ENCODE data around the gene CRNKL1.

GRCh38 chr20:20010639-20011500 is 41.4 kb downstream of the CRNKL1 start:
- TF ChIP-seq POLR2A (IDR thresholded peaks at IDR 0.05; ENCODE audit: low read depth, low read length) (no peak), TAF1 (IDR thresholded peaks at IDR 0.05; ENCODE audit: borderline replicate concordance, low read depth, low read length) (no peak)

Data from GM12892 (cell line).